NB4 (cell line): ENCODE measurements around the gene STX5.

Experiments used
- CTCF ChIP-seq: IDR thresholded peaks from one replicate; pipeline ENCODE4 v1.5.1; 2012; ENCODE audit warnings: low read depth, low read length
- POLR2A ChIP-seq: IDR thresholded peaks from 2 replicates; pipeline ENCODE4 v1.6.1; 2011; ENCODE audit warnings: mild to moderate bottlenecking; ENCODE audit not compliant: insufficient read length; ENCODE audit errors: extremely low read depth
- TF ChIP-seq, protein P1 (sequence below): IDR thresholded peaks from 2 replicates; pipeline ENCODE4 v1.6.1; 2011; ENCODE audit warnings: low read depth, low read length

DNA sequence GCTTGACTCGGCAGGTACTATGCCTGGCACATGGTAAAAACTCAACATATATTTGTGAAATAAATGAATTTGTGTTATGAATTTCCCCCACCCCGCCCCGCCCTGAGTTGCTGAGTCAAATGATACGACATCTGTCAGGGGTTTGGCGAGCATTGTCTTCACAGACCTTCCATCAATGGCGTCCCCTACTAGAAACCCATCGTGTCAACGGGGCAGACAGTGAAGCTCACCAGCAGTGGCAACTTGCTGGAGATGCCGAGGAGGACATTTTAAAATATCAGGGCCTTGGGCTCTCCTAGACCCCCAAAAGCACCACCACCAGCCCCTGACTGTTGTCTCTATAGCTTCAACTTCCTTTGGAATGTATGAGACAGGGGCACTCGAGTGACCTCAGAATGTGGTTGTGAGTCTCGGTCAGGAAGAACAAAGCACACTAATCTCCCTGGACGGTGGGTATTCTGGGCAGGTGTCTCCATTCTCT is 25.9 kb downstream of the STX5 start:
- TF ChIP-seq CTCF (no peak), POLR2A (no peak)
- TF ChIP-seq, protein P1, sequence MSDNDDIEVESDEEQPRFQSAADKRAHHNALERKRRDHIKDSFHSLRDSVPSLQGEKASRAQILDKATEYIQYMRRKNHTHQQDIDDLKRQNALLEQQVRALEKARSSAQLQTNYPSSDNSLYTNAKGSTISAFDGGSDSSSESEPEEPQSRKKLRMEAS: no peak
